Peyer's patch (tissue), 4 donors: Measurements from ENCODE around the gene BAK1.

Experiments used
- CTCF ChIP-seq, 6 experiments: fragments of 450-650 bp in 4 of 6; fragments of 200-600 bp in 2 of 6; sonication (generic) in 1 of 6; IDR thresholded peaks; one replicate each; pipeline ENCODE4 v1.5.1; 2017 to 2019; ENCODE audit warnings: antibody characterized with exemption in 6 of 6, mild to moderate bottlenecking in 3 of 6, moderate library complexity in 1 of 6
- POLR2A ChIP-seq, 2 donors: fragments of 450-650 bp; IDR thresholded peaks; one replicate each; pipeline ENCODE4 v1.5.1; 2017; ENCODE audit warnings: antibody characterized with exemption in 2 of 2, mild to moderate bottlenecking in 2 of 2, moderate library complexity in 2 of 2

GRCh38 chr6:33571637-33572316 lies 8.3 kb downstream of the BAK1 start:
- TF ChIP-seq CTCF (IDR thresholded peaks at IDR 0.05) (no peak), POLR2A (IDR thresholded peaks at IDR 0.05) (no peak)
